ENCODE measurements around the gene TJP3.
"Not testable (repeated sequence)": the region's sequence is repeated elsewhere in the genome, so short reads cannot be mapped to it uniquely, and the experiment has no call there.

The TJP3 gene

GRCh38 chr19:3752492-3752891 is 44.3 kb downstream of the TJP3 start:
- ChIA-PET POLR2A (no interaction called here), CTCF (interaction anchor here (1.4 kb wide), 1 partner anchor 9 kb away, joined by 8 read pairs; the partner anchor contains the start of genes APBA3 and MRPL54)
- no peak for TF ChIP-seq CTCF (IDR thresholded peaks at IDR 0.05; ENCODE audit: control extremely low read depth, extremely low read depth, low read depth, missing control alignments)
- DNase-seq (ENCODE audit: extremely low spot score): no peak

DNA sequence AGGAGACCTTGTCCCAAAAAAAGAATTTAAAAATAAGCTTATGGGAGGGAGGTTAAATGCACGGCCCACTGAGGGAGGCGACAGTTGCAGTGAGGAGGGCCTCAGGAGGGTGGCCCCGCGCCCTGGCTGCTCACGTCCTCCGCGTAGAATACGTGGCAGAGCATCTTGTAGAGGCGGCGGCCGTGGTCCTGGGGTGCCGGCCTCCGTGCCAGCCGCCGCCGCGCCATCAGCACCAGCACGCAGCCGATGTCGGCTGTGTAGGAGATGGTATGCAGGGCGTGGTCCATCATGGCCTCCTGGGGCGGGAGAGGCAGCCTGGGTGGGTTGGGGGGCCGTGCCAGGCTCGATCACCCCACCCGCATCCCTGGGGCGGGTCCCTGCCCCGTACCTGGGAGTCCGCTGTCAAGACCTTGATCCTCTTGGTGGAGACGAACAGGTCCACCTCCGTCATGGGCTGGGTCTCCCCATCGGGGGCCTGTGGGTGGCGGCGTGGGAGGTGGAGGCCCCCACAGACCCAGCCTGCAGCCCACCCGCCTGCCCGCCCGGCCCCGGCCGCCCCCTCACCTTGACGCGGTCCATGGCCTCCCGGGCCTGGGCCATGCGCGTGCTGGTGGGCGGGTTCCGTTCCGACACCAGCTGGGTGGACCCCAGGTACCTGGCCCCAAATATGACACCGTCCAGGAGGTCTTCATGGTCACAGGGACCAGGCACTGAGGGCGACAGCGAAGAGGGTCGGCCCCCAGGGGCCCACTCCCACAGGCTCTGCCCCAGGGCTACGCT is 45.6 kb downstream of the TJP3 start:
- TF ChIP-seq CTCF (IDR thresholded peaks at IDR 0.05; ENCODE audit: control extremely low read depth, extremely low read depth, low read depth, missing control alignments): no peak
- CTCF ChIA-PET: interaction anchor here (1.4 kb wide), 2 partner anchors 8 to 268 kb away, joined by 3 to 8 read pairs; partner anchors contain the start of genes APBA3 and MRPL54
- no peak for DNase-seq (ENCODE audit: extremely low spot score)
- POLR2A ChIA-PET: no interaction called here

GRCh38 chr19:3757705-3758104 is 49.5 kb downstream of the TJP3 start:
- POLR2A ChIA-PET; CTCF ChIA-PET; DNase-seq (ENCODE audit: extremely low spot score): not testable (repeated sequence)

GRCh38 chr19:3758297-3758696 is 50.1 kb downstream of the TJP3 start:
- CTCF ChIA-PET: interaction anchor here (1.5 kb wide), 1 partner anchor 40 kb away, joined by 3 read pairs; no protein-coding TSS in a partner anchor
- DNase-seq (ENCODE audit: extremely low spot score); POLR2A ChIA-PET: not testable (repeated sequence)

DNA sequence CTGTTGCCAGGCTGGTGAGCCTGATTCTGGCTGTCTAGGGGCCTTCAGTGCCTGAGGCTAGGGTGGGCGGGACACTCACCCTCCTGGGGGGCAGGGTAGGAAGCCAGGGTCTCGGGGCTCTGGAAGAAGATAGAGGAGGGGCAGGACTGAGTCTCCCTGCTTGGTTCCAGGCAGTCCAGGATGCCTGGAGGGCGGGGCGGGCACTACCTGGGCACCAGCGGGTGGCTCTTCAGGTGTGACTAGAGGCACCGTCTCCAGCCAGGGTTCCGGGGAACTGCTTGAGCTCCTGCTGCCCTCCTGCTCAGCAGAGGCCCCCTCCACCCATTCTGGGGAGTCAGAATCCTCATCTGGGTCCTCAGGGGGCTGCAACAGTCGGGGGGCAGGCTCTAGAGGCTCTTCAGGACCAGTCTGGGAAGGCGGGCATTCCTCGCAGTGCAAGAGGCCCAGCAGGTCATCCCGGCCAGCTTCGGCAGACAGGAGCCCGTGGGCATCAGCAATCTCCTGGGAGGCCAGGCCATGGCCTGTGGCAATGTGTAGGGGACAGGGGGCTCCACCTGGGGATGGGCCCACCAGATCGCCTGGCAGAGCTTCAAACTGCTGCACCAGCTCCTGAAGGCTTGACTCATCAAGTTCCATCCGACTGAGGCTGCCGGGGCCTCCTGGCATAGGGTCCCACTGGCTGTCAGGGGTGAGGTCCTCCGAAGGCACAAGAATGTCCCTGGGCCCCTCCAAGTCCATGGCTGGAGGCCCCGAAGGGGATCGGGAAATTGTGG is 51.5 kb downstream of the TJP3 start:
- TF ChIP-seq CTCF (IDR thresholded peaks at IDR 0.05; ENCODE audit: control extremely low read depth, extremely low read depth, low read depth, missing control alignments): no peak
- CTCF ChIA-PET: interaction anchor here (1.0 to 1.6 kb wide), 3 partner anchors 41 to 67 kb away, joined by 3 read pairs; no protein-coding TSS in a partner anchor
- DNase-seq (ENCODE audit: extremely low spot score): no peak
- POLR2A ChIA-PET: no interaction called here

GRCh38 chr19:3760871-3761361 is 52.7 kb downstream of the TJP3 start:
- ChIA-PET POLR2A (no interaction called here), CTCF (interaction anchor here (0.6 to 2.0 kb wide), 5 partner anchors 8 to 95 kb away, joined by 3 to 8 read pairs (median 3); no protein-coding TSS in a partner anchor)
- DNase-seq (ENCODE audit: extremely low spot score): no peak
- no peak for TF ChIP-seq CTCF (IDR thresholded peaks at IDR 0.05; ENCODE audit: control extremely low read depth, extremely low read depth, low read depth, missing control alignments)

- DNase-seq (ENCODE audit: extremely low spot score): peak; percentile 97
- peak; percentile 88 for TF ChIP-seq CTCF (IDR thresholded peaks at IDR 0.05; ENCODE audit: control extremely low read depth, extremely low read depth, low read depth, missing control alignments)
- ChIA-PET POLR2A (no interaction called here), CTCF (interaction anchor here (0.6 to 2.6 kb wide), 7 partner anchors 8 to 223 kb away, joined by 3 to 19 read pairs (median 4); partner anchors contain the start of genes EEF2 and RAX2)
Measured at GRCh38 chr19:3761382-3762129, 53.4 kb downstream of the TJP3 start, which contains the start of gene APBA3. TSS of gene APBA3 (minus strand) at chr19:3761692. CDS start at chr19:3760264, 1,428 bp downstream.
